ENCODE data around the gene OR2G6. TPM values are rescaled to one million over a fixed set of nuclear protein-coding genes. Genes with fewer than 3 reads are reported as not detected.
"Not testable (repeated sequence)": the region's sequence is repeated elsewhere in the genome, so short reads cannot be mapped to it uniquely, and the experiment has no call there.

OR2G6 gene
- total and polyA plus RNA-seq, 3 donors from 2014 or later: not detected

- H3K27me3 ChIP-seq; H3K27ac ChIP-seq; intact Hi-C loops (cut with DNase I; ENCODE audit: low total_unique reads); H3K4me1 ChIP-seq; H3K9me3 ChIP-seq; H3K36me3 ChIP-seq (ENCODE audit: low read depth, missing control alignments); DNase-seq; H3K4me3 ChIP-seq: not testable (repeated sequence)
These were observed 2.3 kb downstream of the OR2G6 start for GRCh38 chr1:248510217-248510616.

DNA sequence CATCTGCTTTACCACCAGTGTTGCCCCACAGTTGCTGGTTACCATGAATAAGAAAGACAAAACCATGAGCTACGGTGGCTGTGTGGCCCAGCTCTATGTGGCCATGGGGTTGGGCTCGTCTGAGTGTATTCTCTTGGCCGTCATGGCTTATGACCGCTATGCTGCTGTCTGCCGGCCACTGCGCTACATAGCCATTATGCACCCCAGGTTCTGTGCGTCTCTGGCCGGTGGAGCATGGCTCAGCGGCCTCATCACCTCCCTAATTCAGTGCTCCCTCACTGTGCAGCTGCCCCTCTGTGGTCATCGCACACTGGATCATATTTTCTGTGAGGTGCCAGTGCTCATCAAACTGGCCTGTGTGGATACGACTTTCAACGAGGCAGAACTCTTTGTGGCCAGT, 14.0 kb downstream of the OR2G6 start:
- 75 to 88% methylated on average over 12 of the region's 12 CpGs for WGBS, 2 donors
- no peaks in the 10 kb centered on the region for H3K9me3 ChIP-seq
- H3K4me1 ChIP-seq: no peaks in the 10 kb centered on the region
- no peak overlapping the region for H3K4me3 ChIP-seq
- intact Hi-C loops (cut with DNase I; ENCODE audit: low total_unique reads): no loop called here
- no peaks in the 10 kb centered on the region for H3K36me3 ChIP-seq (ENCODE audit: low read depth, missing control alignments)
- H3K27ac ChIP-seq: no peak overlapping the region
- H3K27me3 ChIP-seq: no peaks in the 10 kb centered on the region
- DNase-seq: no peak
- TF ChIP-seq, protein P1, sequence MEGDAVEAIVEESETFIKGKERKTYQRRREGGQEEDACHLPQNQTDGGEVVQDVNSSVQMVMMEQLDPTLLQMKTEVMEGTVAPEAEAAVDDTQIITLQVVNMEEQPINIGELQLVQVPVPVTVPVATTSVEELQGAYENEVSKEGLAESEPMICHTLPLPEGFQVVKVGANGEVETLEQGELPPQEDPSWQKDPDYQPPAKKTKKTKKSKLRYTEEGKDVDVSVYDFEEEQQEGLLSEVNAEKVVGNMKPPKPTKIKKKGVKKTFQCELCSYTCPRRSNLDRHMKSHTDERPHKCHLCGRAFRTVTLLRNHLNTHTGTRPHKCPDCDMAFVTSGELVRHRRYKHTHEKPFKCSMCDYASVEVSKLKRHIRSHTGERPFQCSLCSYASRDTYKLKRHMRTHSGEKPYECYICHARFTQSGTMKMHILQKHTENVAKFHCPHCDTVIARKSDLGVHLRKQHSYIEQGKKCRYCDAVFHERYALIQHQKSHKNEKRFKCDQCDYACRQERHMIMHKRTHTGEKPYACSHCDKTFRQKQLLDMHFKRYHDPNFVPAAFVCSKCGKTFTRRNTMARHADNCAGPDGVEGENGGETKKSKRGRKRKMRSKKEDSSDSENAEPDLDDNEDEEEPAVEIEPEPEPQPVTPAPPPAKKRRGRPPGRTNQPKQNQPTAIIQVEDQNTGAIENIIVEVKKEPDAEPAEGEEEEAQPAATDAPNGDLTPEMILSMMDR (IDR thresholded peaks at IDR 0.05): no peak
- no peak for TF ChIP-seq POLR2A (IDR thresholded peaks at IDR 0.05)

GRCh38 chr1:248537449-248537848, 29.6 kb downstream of the OR2G6 start:
- H3K4me3 ChIP-seq; H3K27ac ChIP-seq; H3K9me3 ChIP-seq; H3K27me3 ChIP-seq; DNase-seq; H3K36me3 ChIP-seq (ENCODE audit: low read depth, missing control alignments); H3K4me1 ChIP-seq; intact Hi-C loops (cut with DNase I; ENCODE audit: low total_unique reads): not testable (repeated sequence)

DNA sequence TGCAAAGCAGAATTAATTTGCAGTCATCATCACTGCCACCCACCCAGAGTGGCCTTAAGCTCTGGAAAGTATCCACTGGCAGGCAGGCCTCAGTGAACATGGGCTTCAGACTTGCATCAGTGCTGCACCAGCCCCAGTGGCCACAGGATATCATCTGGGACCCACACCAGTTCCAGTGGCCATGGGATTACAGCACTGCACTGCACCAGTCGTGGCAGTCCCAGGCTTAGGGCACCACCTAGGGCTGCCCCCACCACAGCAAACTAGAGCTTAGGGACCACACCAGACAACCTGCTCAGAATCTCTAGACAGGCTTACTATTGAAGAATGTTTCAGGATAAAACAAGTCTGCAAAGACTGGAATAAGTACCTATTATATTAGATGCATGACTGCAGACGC, 39.5 kb downstream of the OR2G6 start:
- H3K4me3 ChIP-seq; H3K4me1 ChIP-seq; DNase-seq; H3K36me3 ChIP-seq (ENCODE audit: low read depth, missing control alignments); H3K27ac ChIP-seq; H3K27me3 ChIP-seq; intact Hi-C loops (cut with DNase I; ENCODE audit: low total_unique reads); H3K9me3 ChIP-seq: not testable (repeated sequence)
- no CpG with 5 or more reads among the region's 2 CpGs for WGBS, 2 donors

DNA sequence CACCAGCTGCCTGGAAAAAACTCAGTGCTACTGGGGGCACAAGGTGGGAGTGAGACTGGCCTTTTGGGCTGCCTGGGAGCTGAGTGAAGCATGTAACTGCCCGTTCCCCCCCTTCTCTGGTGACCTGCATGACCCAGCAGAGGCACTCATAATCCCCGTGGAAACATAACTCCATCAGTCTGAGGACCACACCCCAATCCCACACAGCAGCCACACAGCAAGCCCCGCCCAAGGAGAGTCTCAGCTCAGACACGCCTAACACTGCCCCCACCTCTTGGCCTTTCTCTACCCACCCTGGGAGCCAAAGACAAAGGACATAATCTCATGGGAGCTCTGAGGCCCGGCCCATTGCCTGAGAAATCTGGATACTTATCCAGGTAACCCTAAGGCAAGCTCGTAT, 43.2 kb downstream of the OR2G6 start:
- H3K4me3 ChIP-seq; intact Hi-C loops (cut with DNase I; ENCODE audit: low total_unique reads); H3K9me3 ChIP-seq; H3K27me3 ChIP-seq; H3K36me3 ChIP-seq (ENCODE audit: low read depth, missing control alignments); H3K27ac ChIP-seq; DNase-seq; H3K4me1 ChIP-seq: not testable (repeated sequence)
- no CpG with 5 or more reads among the region's 6 CpGs for WGBS, 2 donors

- H3K27ac ChIP-seq; H3K36me3 ChIP-seq (ENCODE audit: low read depth, missing control alignments); intact Hi-C loops (cut with DNase I; ENCODE audit: low total_unique reads); H3K9me3 ChIP-seq; H3K4me3 ChIP-seq; H3K4me1 ChIP-seq; H3K27me3 ChIP-seq; DNase-seq: not testable (repeated sequence)
- 88 to 93% methylated on average over 1 of the region's 3 CpGs for WGBS, 2 donors
These were observed 54.8 kb downstream of the OR2G6 start, which contains the start of gene OR2T29 for GRCh38 chr1:248562672-248563071. OR2T29 (minus strand) TSS chr1:248562772; CDS start chr1:248559491, 3,281 bp downstream.

- WGBS, 2 donors: 73 to 79% methylated on average over 11 of the region's 11 CpGs
- intact Hi-C loops (cut with DNase I; ENCODE audit: low total_unique reads); H3K4me3 ChIP-seq; H3K36me3 ChIP-seq (ENCODE audit: low read depth, missing control alignments); H3K27me3 ChIP-seq; H3K4me1 ChIP-seq; H3K9me3 ChIP-seq; DNase-seq; H3K27ac ChIP-seq: not testable (repeated sequence)
These were observed 57.9 kb downstream of the OR2G6 start for GRCh38 chr1:248565530-248566373.

GRCh38 chr1:248569049-248569448, 61.2 kb downstream of the OR2G6 start:
- H3K36me3 ChIP-seq (ENCODE audit: low read depth, missing control alignments); H3K9me3 ChIP-seq; intact Hi-C loops (cut with DNase I; ENCODE audit: low total_unique reads); DNase-seq; H3K27ac ChIP-seq; H3K4me1 ChIP-seq; H3K27me3 ChIP-seq; H3K4me3 ChIP-seq: not testable (repeated sequence)
- WGBS, 2 donors: 30 to 40% methylated on average over 2 of the region's 2 CpGs

- H3K4me3 ChIP-seq; intact Hi-C loops (cut with DNase I; ENCODE audit: low total_unique reads): not testable (repeated sequence)
- 76 to 88% methylated on average over 3 of the region's 3 CpGs for WGBS, 2 donors
These were observed 62.9 kb downstream of the OR2G6 start for GRCh38 chr1:248570811-248571210.

GRCh38 chr1:248572049-248572448, 64.2 kb downstream of the OR2G6 start:
- intact Hi-C loops (cut with DNase I; ENCODE audit: low total_unique reads); H3K4me1 ChIP-seq: not testable (repeated sequence)
- no CpG with 5 or more reads among the region's 1 CpG for WGBS, 2 donors

More at GRCh38 chr1:248570811-248571210, 62.9 kb downstream of the OR2G6 start:
- H3K27me3 ChIP-seq; H3K9me3 ChIP-seq; H3K36me3 ChIP-seq (ENCODE audit: low read depth, missing control alignments); H3K27ac ChIP-seq; DNase-seq; H3K4me1 ChIP-seq: not testable (repeated sequence)

DNA sequence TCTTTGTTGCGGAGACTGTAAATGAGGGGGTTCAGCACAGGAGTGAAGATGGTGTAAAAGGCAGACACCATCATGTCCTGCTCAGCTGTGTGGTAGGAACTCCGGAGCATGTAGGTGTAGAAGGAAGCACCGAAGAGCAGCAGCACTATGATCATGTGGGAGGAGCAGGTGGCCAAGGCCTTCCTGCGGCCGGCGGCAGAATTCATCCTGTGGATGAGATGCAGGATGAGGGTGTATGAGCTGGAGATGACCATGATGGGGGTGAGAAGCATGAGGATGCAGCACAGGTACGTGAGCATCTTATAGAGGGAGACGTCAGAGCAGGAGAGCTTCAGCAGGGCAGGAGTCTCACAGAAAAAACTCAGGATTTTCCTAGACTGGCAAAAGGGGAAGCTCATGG, 66.0 kb downstream of the OR2G6 start:
- WGBS, 2 donors: 69 to 83% methylated on average over 2 to 5 of the region's 8 CpGs
- intact Hi-C loops (cut with DNase I; ENCODE audit: low total_unique reads): not testable (repeated sequence)

More at GRCh38 chr1:248572049-248572448, 64.2 kb downstream of the OR2G6 start:
- H3K27me3 ChIP-seq; H3K36me3 ChIP-seq (ENCODE audit: low read depth, missing control alignments); DNase-seq; H3K27ac ChIP-seq; H3K9me3 ChIP-seq; H3K4me3 ChIP-seq: not testable (repeated sequence)

More for the DNA sequence above, 66.0 kb downstream of the OR2G6 start:
- not testable (repeated sequence) for DNase-seq; H3K4me3 ChIP-seq; H3K27me3 ChIP-seq; H3K27ac ChIP-seq; H3K36me3 ChIP-seq (ENCODE audit: low read depth, missing control alignments); H3K9me3 ChIP-seq; H3K4me1 ChIP-seq
